CD14-positive monocyte (primary cell): ENCODE results near the gene IPO11. TPM values are rescaled to one million over a fixed set of nuclear protein-coding genes. Genes with fewer than 3 reads are reported as not detected.
"Not testable (repeated sequence)": the region's sequence is repeated elsewhere in the genome, so short reads cannot be mapped to it uniquely, and the experiment has no call there.

ENCODE experiments used
- DNase-seq, 3 donors: peaks; one replicate each; pipeline ENCODE4 v3.0.0-alpha.2; 2011 to 2022
- H2AFZ ChIP-seq: 2 replicates; pipeline ENCODE4 v1.6.0; 2012; ENCODE audit warnings: mild to moderate bottlenecking, low read depth, low read length, inconsistent platforms; ENCODE audit not compliant: insufficient read depth, poor library complexity, severe bottlenecking
- H3K27ac ChIP-seq, 2 donors: 1 replicate in 1 of 2; 2 replicates in 1 of 2; pipeline ENCODE4 v1.5.1; 2012 to 2013; ENCODE audit warnings: low read length in 2 of 2, control low read depth in 1 of 2, inconsistent platforms in 1 of 2, low read depth in 1 of 2, mild to moderate bottlenecking in 1 of 2
- H3K27me3 ChIP-seq, 2 donors: one replicate each; pipeline versions ENCODE4 v1.6.0 to v1.6.1; 2011 to 2013; ENCODE audit warnings: low read length in 2 of 2; ENCODE audit not compliant: control insufficient read depth in 2 of 2, insufficient read depth in 2 of 2
- H3K36me3 ChIP-seq, 2 donors: replicated peaks in 1 of 2; 1 replicate in 1 of 2; 2 replicates in 1 of 2; pipeline versions ENCODE4 v1.5.1 to v1.6.1; 2012 to 2013; ENCODE audit warnings: low read length in 2 of 2, control low read depth in 1 of 2, inconsistent platforms in 1 of 2, mild to moderate bottlenecking in 1 of 2; ENCODE audit not compliant: insufficient read depth in 2 of 2, control insufficient read depth in 1 of 2
- H3K4me1 ChIP-seq, 2 donors: 1 replicate in 1 of 2; 2 replicates in 1 of 2; pipeline versions ENCODE4 v1.5.1 to v1.6.1; 2012 to 2013; ENCODE audit warnings: low read length in 2 of 2, control low read depth in 1 of 2, inconsistent platforms in 1 of 2, mild to moderate bottlenecking in 1 of 2, moderate library complexity in 1 of 2; ENCODE audit not compliant: insufficient read depth in 2 of 2, control insufficient read depth in 1 of 2
- H3K4me2 ChIP-seq: replicated peaks from 2 replicates; pipeline ENCODE3; 2012; ENCODE audit warnings: low read length, moderate library complexity, mild to moderate bottlenecking; ENCODE audit not compliant: poor library complexity, severe bottlenecking; ENCODE audit errors: extremely low read depth
- H3K4me3 ChIP-seq, 3 experiments: fragments of 200-600 bp in 1 of 3; sonication (generic) in 1 of 3; replicated peaks in 1 of 3; 1 replicate in 2 of 3; 2 replicates in 1 of 3; pipeline ENCODE4 v1.5.1; 2011 to 2013; ENCODE audit warnings: low read length in 3 of 3, mild to moderate bottlenecking in 3 of 3, control low read depth in 2 of 3, low read depth in 2 of 3, inconsistent platforms in 1 of 3, moderate library complexity in 1 of 3
- H3K79me2 ChIP-seq: 2 replicates; pipeline ENCODE4 v1.6.0; 2012; ENCODE audit warnings: mild to moderate bottlenecking, control low read depth, inconsistent platforms, low read length, moderate library complexity; ENCODE audit not compliant: insufficient read depth
- H3K9ac ChIP-seq: 2 replicates; pipeline ENCODE4 v1.6.0; 2017; ENCODE audit warnings: low read length, mild to moderate bottlenecking; ENCODE audit not compliant: insufficient read depth, poor library complexity, severe bottlenecking
- H3K9me3 ChIP-seq, 2 donors: replicated peaks in 1 of 2; 1 replicate in 1 of 2; 2 replicates in 1 of 2; pipeline versions ENCODE4 v1.5.1 to v1.6.1; 2012 to 2013; ENCODE audit warnings: low read length in 2 of 2, control low read depth in 1 of 2; ENCODE audit not compliant: control insufficient read depth in 1 of 2, insufficient read depth in 1 of 2
- H4K20me1 ChIP-seq: 2 replicates; pipeline ENCODE4 v1.6.0; 2012; ENCODE audit warnings: mild to moderate bottlenecking, low read length, control low read depth, moderate library complexity; ENCODE audit not compliant: insufficient read depth
- H3K27ac Mint-ChIP-seq, 7 donors: one replicate each; pipeline ENCODE4 v1.8.0; 2020; ENCODE audit warnings: mild to moderate bottlenecking in 7 of 7, mixed read lengths in 7 of 7, moderate library complexity in 6 of 7, inconsistent platforms in 2 of 7
- H3K27me3 Mint-ChIP-seq, 3 donors: one replicate each; pipeline ENCODE4 v1.8.0; 2021 to 2022; ENCODE audit warnings: low read depth in 3 of 3, mild to moderate bottlenecking in 3 of 3, mixed read lengths in 3 of 3, moderate library complexity in 3 of 3, inconsistent platforms in 1 of 3
- H3K36me3 Mint-ChIP-seq, 2 donors: one replicate each; pipeline ENCODE4 v1.8.0; 2020; ENCODE audit warnings: mixed read lengths in 2 of 2, inconsistent platforms in 1 of 2, mild to moderate bottlenecking in 1 of 2
- H3K4me1 Mint-ChIP-seq: one replicate; pipeline ENCODE4 v1.8.0; 2020; ENCODE audit warnings: mild to moderate bottlenecking, mixed read lengths
- H3K4me3 Mint-ChIP-seq, 2 donors: one replicate each; pipeline ENCODE4 v1.8.0; 2020; ENCODE audit warnings: mild to moderate bottlenecking in 2 of 2, mixed read lengths in 2 of 2, moderate library complexity in 1 of 2
- H3K9me3 Mint-ChIP-seq, 7 donors: one replicate each; pipeline ENCODE4 v1.8.0; 2020 to 2022; ENCODE audit warnings: mixed read lengths in 7 of 7, mild to moderate bottlenecking in 6 of 7, moderate library complexity in 6 of 7, inconsistent platforms in 2 of 7
- CTCF ChIP-seq: fragments of 200-600 bp; IDR thresholded peaks from one replicate; pipeline ENCODE4 v1.8.0; 2022; ENCODE audit warnings: antibody characterized with exemption, mild to moderate bottlenecking
- WGBS: methylation state at CpG from one replicate; pipeline ENCODE4 v1.1.5; 2013; ENCODE audit warnings: missing lambda C conversion rate; ENCODE audit not compliant: insufficient coverage; 5-methylcytosine and 5-hydroxymethylcytosine counted together
- intact Hi-C, 2 donors: fragments of 100-400 bp; cut with micrococcal nuclease; formaldehyde crosslinking; loops; one replicate each; pipeline versions ENCODE4 v1.15.0 to v1.15.1; 2023
- polyA plus RNA-seq, 3 donors: library from polyadenylated mRNA; depleted of rRNA in 1 of 3; unstranded in 2 of 3; stranded (reverse) in 1 of 3; fragments of 300-500 nt in 2 of 3; fragments of >200 nt in 1 of 3; fragmentation: Illumina TruSeq in 2 of 3; gene quantifications; 1 replicate in 2 of 3; 2 replicates in 1 of 3; pipeline ENCODE4 v1.2.3, GENCODE V29; 2012 to 2021

The IPO11 gene
- polyA plus RNA-seq, 3 donors = 4.4 to 5.5 (median 5.3) TPM

DNA sequence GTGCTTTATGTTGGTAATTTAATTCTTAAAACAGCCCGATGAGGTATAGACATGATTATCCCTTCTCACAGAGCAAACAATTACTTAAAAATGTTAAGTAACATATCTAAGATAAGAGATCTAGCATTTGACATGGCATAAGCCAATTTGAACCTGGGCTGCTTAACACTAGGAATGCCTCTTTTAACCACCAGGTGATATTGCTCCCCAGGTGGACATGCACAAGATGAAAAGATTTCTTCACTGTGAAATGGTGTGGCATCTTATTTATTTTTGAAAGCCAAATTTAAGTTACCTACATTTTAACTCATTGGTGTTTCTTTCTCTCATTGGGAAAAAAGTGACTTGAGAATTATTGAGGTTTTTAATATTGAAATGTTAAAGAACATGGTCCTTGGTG lies 150.3 kb downstream of the IPO11 start:
- no peak overlapping the region for H3K9ac ChIP-seq
- no peaks in the 10 kb centered on the region for H3K4me1 ChIP-seq
- H3K36me3 Mint-ChIP-seq = peaks cover 44 to 49% of the 10 kb centered on the region in 2 donors
- no peaks in the 10 kb centered on the region for H4K20me1 ChIP-seq
- WGBS = no CpG with 5 or more reads among the region's 1 CpG
- peaks cover 10 to 34% of the 10 kb centered on the region in 2 donors for H3K36me3 ChIP-seq
- peaks cover 3 to 13% (median 5%) of the 10 kb centered on the region in 7 donors for H3K9me3 Mint-ChIP-seq
- no peak overlapping the region for H2AFZ ChIP-seq
- intact Hi-C loops = loop anchor here in 1 of 2 donors (10.0 kb wide), 1 partner anchor 48 kb away; no protein-coding TSS in a partner anchor
- no peak overlapping the region for H3K27ac ChIP-seq
- no peak overlapping the region for H3K4me3 Mint-ChIP-seq
- H3K27me3 Mint-ChIP-seq = peaks cover 0 to 2% (median 0%) of the 10 kb centered on the region in 3 donors
- no peaks in the 10 kb centered on the region for H3K4me1 Mint-ChIP-seq
- peaks cover 4 to 5% of the 10 kb centered on the region in 2 donors for H3K9me3 ChIP-seq
- no peak overlapping the region for H3K27ac Mint-ChIP-seq
- no peak for DNase-seq
- H3K79me2 ChIP-seq = no peaks in the 10 kb centered on the region
- H3K27me3 ChIP-seq = no peaks in the 10 kb centered on the region
- H3K4me2 ChIP-seq = no peak overlapping the region
- no peak for TF ChIP-seq CTCF
- no peak overlapping the region for H3K4me3 ChIP-seq

GRCh38 chr5:62564101-62564500 lies 151.5 kb downstream of the IPO11 start:
- no peaks in the 10 kb centered on the region for H4K20me1 ChIP-seq
- no peak overlapping the region for H3K4me2 ChIP-seq
- no CpG with 5 or more reads among the region's 2 CpGs for WGBS
- no peaks in the 10 kb centered on the region for H3K27me3 ChIP-seq
- H2AFZ ChIP-seq = no peak overlapping the region
- no peak overlapping the region for H3K27ac ChIP-seq
- H3K9ac ChIP-seq = no peak overlapping the region
- DNase-seq = no peak
- H3K36me3 ChIP-seq = peaks cover 8 to 34% of the 10 kb centered on the region in 2 donors
- no peaks in the 10 kb centered on the region for H3K4me1 ChIP-seq
- H3K36me3 Mint-ChIP-seq = peaks cover 46 to 49% of the 10 kb centered on the region in 2 donors
- H3K79me2 ChIP-seq = no peaks in the 10 kb centered on the region
- intact Hi-C loops = loop anchor here in 1 of 2 donors (10.0 kb wide), 1 partner anchor 49 kb away; no protein-coding TSS in a partner anchor
- TF ChIP-seq CTCF = no peak
- H3K4me1 Mint-ChIP-seq = no peaks in the 10 kb centered on the region
- H3K4me3 ChIP-seq = no peak overlapping the region
- no peak overlapping the region for H3K4me3 Mint-ChIP-seq
- peaks cover 4 to 17% (median 8%) of the 10 kb centered on the region in 7 donors for H3K9me3 Mint-ChIP-seq
- peaks cover 8 to 9% of the 10 kb centered on the region in 2 donors for H3K9me3 ChIP-seq
- H3K27ac Mint-ChIP-seq = no peak overlapping the region
- peaks cover 0 to 2% (median 0%) of the 10 kb centered on the region in 3 donors for H3K27me3 Mint-ChIP-seq

- not testable (repeated sequence) for H3K79me2 ChIP-seq, H3K4me3 Mint-ChIP-seq, H3K9me3 ChIP-seq, H3K4me2 ChIP-seq, H3K27ac ChIP-seq, H3K4me1 ChIP-seq, DNase-seq, H3K27me3 Mint-ChIP-seq, H2AFZ ChIP-seq, H3K27ac Mint-ChIP-seq, H3K9ac ChIP-seq, H3K4me3 ChIP-seq, H3K27me3 ChIP-seq, H4K20me1 ChIP-seq, H3K4me1 Mint-ChIP-seq
- Mint-ChIP-seq H3K36me3 (peaks cover 37 to 40% of the 10 kb centered on the region in 2 donors), H3K9me3 (peaks cover 4 to 17% (median 8%) of the 10 kb centered on the region in 7 donors)
- peaks cover 3 to 33% of the 10 kb centered on the region in 2 donors for H3K36me3 ChIP-seq
- WGBS = no CpG with 5 or more reads among the region's 3 CpGs
- intact Hi-C loops = loop anchor here in 1 of 2 donors (10.0 kb wide), 1 partner anchor 51 kb away; no protein-coding TSS in a partner anchor
Observed at GRCh38 chr5:62565740-62566139, 153.2 kb downstream of the IPO11 start.
